ENCODE measurements around the gene ZNF582. TPM values are rescaled to one million over a fixed set of nuclear protein-coding genes. Genes with fewer than 3 reads are reported as not detected.

ZNF582 gene
- 2.7 and 3.1 TPM in 2 replicates for total RNA-seq

DNA sequence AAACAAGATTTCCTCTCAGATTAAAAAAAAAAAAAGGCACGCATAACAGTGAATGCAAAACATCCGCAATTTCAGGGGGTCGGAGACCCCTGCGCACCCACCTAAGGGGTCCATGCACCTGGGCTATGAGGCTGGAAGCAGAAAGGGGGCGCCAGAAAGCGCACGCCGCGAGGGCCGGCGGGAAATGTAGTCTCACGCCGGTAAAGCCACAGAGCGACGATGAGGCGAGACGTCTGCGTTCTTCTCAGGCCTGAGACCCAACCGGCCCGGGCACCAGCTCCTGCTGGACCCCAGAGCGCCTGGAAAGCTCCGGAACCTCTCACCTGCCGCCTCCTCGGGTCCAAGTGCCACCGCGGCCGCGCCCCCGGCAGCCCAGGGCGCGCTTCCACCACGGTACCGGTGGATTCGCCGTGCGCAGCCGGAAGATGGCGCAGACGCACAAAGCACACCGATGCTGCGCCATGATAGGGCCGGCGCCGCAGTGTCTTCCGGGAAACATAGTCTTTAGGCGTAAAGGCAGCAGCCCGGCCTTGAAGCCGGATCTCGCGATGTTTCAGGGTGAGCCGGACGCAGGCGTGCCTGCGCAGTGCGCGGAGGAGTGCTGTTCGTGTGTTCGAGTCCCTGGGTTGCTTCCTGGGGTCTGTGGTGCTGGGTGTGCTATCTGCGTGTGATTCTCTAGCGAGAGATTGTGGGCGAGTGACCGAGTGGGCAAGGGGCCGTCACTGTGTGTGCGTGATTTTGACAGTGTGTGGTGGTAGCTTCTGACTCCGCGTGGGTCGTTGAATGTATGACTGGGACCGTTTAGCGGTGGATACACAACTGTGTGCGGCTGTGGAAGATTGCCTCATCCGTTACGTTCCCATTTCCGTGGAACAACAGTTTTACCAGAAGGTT is at the start of gene ZNF582:
TSS of gene ZNF582 (minus strand) at position 416 of the 894 bp plus-strand sequence. CDS start 1,782 bp downstream, outside the sequence.

DNA sequence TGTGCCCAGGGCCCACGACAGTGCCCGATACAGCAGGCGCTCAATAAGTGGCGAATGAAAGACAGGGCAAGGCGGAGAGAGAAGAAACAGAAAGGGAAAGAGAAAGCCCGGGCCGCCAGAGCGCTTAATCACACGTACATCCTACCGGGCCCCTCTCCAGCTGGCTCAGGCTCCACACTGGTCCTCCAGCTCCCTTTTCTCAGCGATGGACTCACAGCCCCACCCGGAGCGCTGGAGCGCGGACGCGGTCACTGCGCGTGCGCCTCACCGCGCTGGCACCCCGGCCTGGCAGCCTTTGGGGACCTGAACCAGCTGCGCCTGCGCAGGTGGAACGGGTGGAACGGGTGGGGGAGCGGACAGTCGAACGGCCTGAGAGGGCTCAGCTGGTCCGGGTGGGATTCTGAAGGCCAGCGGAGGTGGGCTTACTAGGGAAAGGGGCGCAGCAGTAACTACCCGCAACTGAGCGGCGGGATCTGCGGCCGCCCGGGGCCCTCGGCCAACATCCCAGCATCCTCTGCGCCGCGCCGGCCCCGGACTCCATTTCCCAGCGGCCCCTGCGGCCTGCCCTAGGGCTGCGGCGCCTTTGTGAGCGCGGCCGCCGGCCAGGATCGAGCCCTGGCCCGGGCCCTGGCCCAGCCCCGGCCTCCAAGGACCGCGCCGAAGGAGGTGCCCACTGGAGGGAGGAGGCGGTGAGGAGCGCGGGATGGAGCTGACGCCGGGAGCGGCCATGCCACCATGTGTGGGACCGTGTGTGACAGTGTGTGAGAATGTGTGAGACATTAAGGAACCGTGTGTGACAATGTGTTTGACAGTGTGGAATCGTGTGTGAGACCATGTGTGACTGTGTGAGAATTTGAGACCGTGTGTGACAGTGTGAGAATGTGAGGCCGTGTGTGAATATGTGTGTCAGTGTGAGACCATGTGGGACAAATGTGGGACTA is 10.7 kb upstream of the ZNF582 start, which contains the start of gene ZNF583:
TSS of gene ZNF583 (plus strand) at position 569 of the 941 bp plus-strand sequence. CDS start 2,783 bp downstream, outside the sequence.

Other genes with a start within 250 kb of the ZNF582 start
- gene GALP, start 217.5 kb downstream of the ZNF582 start, total RNA-seq: not detected in 2 replicates
- not detected in 2 replicates for gene ZSCAN5B, start 195.8 kb downstream of the ZNF582 start, total RNA-seq
- not detected in 2 replicates for gene ZSCAN5C, start 191.3 kb downstream of the ZNF582 start, total RNA-seq
- gene EDDM13, start 120.8 kb downstream of the ZNF582 start, total RNA-seq: not detected in 2 replicates
- 6.8 and 10.6 TPM in 2 replicates for gene ZSCAN5A, start 78.7 kb downstream of the ZNF582 start, total RNA-seq
- gene ZNF583, start 10.8 kb upstream of the ZNF582 start, total RNA-seq: 4.2 and 4.4 TPM in 2 replicates
- 5.4 and 6.8 TPM in 2 replicates for gene ZNF667, start 83.8 kb upstream of the ZNF582 start, total RNA-seq
- 4.9 and 5.8 TPM in 2 replicates for gene ZNF471, start 114.3 kb upstream of the ZNF582 start, total RNA-seq
- 5.3 and 6.0 TPM in 2 replicates for gene ZFP28, start 145.4 kb upstream of the ZNF582 start, total RNA-seq
- 5.8 and 6.1 TPM in 2 replicates for gene ZNF470, start 173.9 kb upstream of the ZNF582 start, total RNA-seq
- 5.7 and 9.2 TPM in 2 replicates for gene ZNF71, start 201.8 kb upstream of the ZNF582 start, total RNA-seq
- gene SMIM17, start 249.6 kb upstream of the ZNF582 start, total RNA-seq: 0.32 TPM in 1 of 2 replicates, not detected in the other